Measurements from ENCODE around the gene STAT6. TPM values are rescaled to one million over a fixed set of nuclear protein-coding genes. Genes with fewer than 3 reads are reported as not detected.

STAT6 gene
- total RNA-seq, 2 donors from 2014 or later, result 52.7 to 82.4 TPM

- ATAC-seq (no peak), DNase-seq (no peak)
- H3K9me3 ChIP-seq, result no peaks in the 10 kb centered on the region
- intact Hi-C loops (cut with DNase I), result no loop called here
- no peak overlapping the region for H3K4me3 ChIP-seq
- H3K27me3 ChIP-seq, result no peaks in the 10 kb centered on the region
- no peak for TF ChIP-seq POLR2A (IDR thresholded peaks at IDR 0.05)
- no peak for TF ChIP-seq CTCF (IDR thresholded peaks at IDR 0.05)
- peaks cover 0 to 4% of the 10 kb centered on the region in 2 donors for H3K36me3 ChIP-seq (replicated peaks in 1 of 2; ENCODE audit: insufficient read depth in 1 of 2, low read depth in 2 of 2)
- no peaks in the 10 kb centered on the region for H3K4me1 ChIP-seq
- H3K27ac ChIP-seq, result no peak overlapping the region
- WGBS, 2 donors, result 75 to 86% methylated on average over 8 of the region's 8 CpGs
These were observed 30.1 kb upstream of the STAT6 start for GRCh38 chr12:57141249-57141648.

- TF ChIP-seq POLR2A (IDR thresholded peaks at IDR 0.05) (no peak), CTCF (IDR thresholded peaks at IDR 0.05) (no peak)
- H3K36me3 ChIP-seq (replicated peaks in 1 of 2; ENCODE audit: insufficient read depth in 1 of 2, low read depth in 2 of 2), result peaks cover 0 to 4% of the 10 kb centered on the region in 2 donors
- peak; percentile 23 for ATAC-seq
- 70 to 82% methylated on average over 6 of the region's 6 CpGs for WGBS, 2 donors
- H3K4me3 ChIP-seq, result no peak overlapping the region
- H3K9me3 ChIP-seq, result no peaks in the 10 kb centered on the region
- no peaks in the 10 kb centered on the region for H3K27me3 ChIP-seq
- no peak for DNase-seq
- no peaks in the 10 kb centered on the region for H3K4me1 ChIP-seq
- intact Hi-C loops (cut with DNase I), result no loop called here
- no peak overlapping the region for H3K27ac ChIP-seq
These were observed 28.9 kb upstream of the STAT6 start for GRCh38 chr12:57139796-57140649.

- TF ChIP-seq CTCF (IDR thresholded peaks at IDR 0.05), result no peak
- no peak for TF ChIP-seq POLR2A (IDR thresholded peaks at IDR 0.05)
- no peak for ATAC-seq
- Histone ChIP-seq H3K27me3 (no peaks in the 10 kb centered on the region), H3K27ac (peak overlapping the region in 1 of 4 donors; percentile 21), H3K9me3 (no peaks in the 10 kb centered on the region), H3K36me3 (replicated peaks in 1 of 2; ENCODE audit: insufficient read depth in 1 of 2, low read depth in 2 of 2) (peaks cover 0 to 1% of the 10 kb centered on the region in 2 donors), H3K4me1 (no peaks in the 10 kb centered on the region), H3K4me3 (no peak overlapping the region)
- DNase-seq, result peak in 3 of 4 donors; percentile 35 to 67 (median 44)
- intact Hi-C loops (cut with DNase I), result no loop called here
- WGBS, 2 donors, result 73 to 76% methylated on average over 12 to 13 of the region's 13 CpGs
These were observed 27.5 kb upstream of the STAT6 start for GRCh38 chr12:57138526-57139272.

- Histone ChIP-seq H3K9me3 (no peaks in the 10 kb centered on the region), H3K4me3 (no peak overlapping the region), H3K36me3 (replicated peaks in 1 of 2; ENCODE audit: insufficient read depth in 1 of 2, low read depth in 2 of 2) (no peaks in the 10 kb centered on the region), H3K4me1 (no peaks in the 10 kb centered on the region), H3K27me3 (no peaks in the 10 kb centered on the region), H3K27ac (peak overlapping the region in 1 of 4 donors; percentile 44)
- DNase-seq, result peak in 1 of 4 donors; percentile 22
- 63 to 76% methylated on average over 15 to 18 of the region's 18 CpGs for WGBS, 2 donors
- no peak for TF ChIP-seq CTCF (IDR thresholded peaks at IDR 0.05)
- TF ChIP-seq POLR2A (IDR thresholded peaks at IDR 0.05), result no peak
- ATAC-seq, result peak; percentile 30
- intact Hi-C loops (cut with DNase I), result no loop called here
These were observed 24.6 kb upstream of the STAT6 start for GRCh38 chr12:57135527-57136326.
